ENCODE data around the gene POLR2J3. TPM values are rescaled to one million over a fixed set of nuclear protein-coding genes. Genes with fewer than 3 reads are reported as not detected.

The POLR2J3 gene
- total RNA-seq, 2 experiments from 2014 or later: 96.4 to 96.5 TPM

Other genes starting within 250 kb of the POLR2J3 start
- not detected for gene SPDYE6, start 216.1 kb downstream of the POLR2J3 start, total RNA-seq
- gene PRKRIP1, start 176.2 kb downstream of the POLR2J3 start, total RNA-seq: 10 to 100 TPM; 51.1 to 57.2 TPM
- gene ORAI2, start 139.0 kb downstream of the POLR2J3 start, total RNA-seq: 10 to 100 TPM; 20.4 to 25.5 TPM
- 1 to 10 TPM; 4.4 to 5.2 TPM for gene ALKBH4, start 107.7 kb downstream of the POLR2J3 start, total RNA-seq
- 10 to 100 TPM; 14.9 to 19.1 TPM for gene LRWD1, start 107.6 kb downstream of the POLR2J3 start, total RNA-seq
- 10 to 100 TPM; 37.4 to 42.9 TPM for gene POLR2J, start 93.7 kb downstream of the POLR2J3 start, total RNA-seq
- gene RASA4B, start 54.8 kb downstream of the POLR2J3 start, total RNA-seq: 10 to 100 TPM; 18.9 to 20.0 TPM
- 10 to 100 TPM; 62.3 to 63.8 TPM for gene UPK3BL2, start 28.9 kb downstream of the POLR2J3 start, total RNA-seq
- not detected for gene SPDYE2, start 21.4 kb downstream of the POLR2J3 start, total RNA-seq
- gene RASA4, start 44.2 kb upstream of the POLR2J3 start, total RNA-seq: 10 to 100 TPM; 64.4 to 67.6 TPM
- gene UPK3BL1, start 70.2 kb upstream of the POLR2J3 start, total RNA-seq: 10 to 100 TPM; 42.2 to 50.1 TPM
- not detected for gene SPDYE2B, start 77.7 kb upstream of the POLR2J3 start, total RNA-seq
- gene POLR2J2, start 99.1 kb upstream of the POLR2J3 start, total RNA-seq: 10 to 100 TPM; 22.9 to 24.8 TPM
- 1 to 10 TPM; 1.6 to 1.7 TPM for gene FAM185A, start 176.4 kb upstream of the POLR2J3 start, total RNA-seq